ENCODE measurements around the gene EID3.
"Not testable (repeated sequence)": the region's sequence is repeated elsewhere in the genome, so short reads cannot be mapped to it uniquely, and the experiment has no call there.

EID3 gene

GRCh38 chr12:104303538-104304151, at the start of gene EID3:
EID3 (plus strand) TSS chr12:104303739; CDS start chr12:104303935, 196 bp downstream.
- DNase-seq (ENCODE audit: low spot score) = peak; percentile 87

- DNase-seq (ENCODE audit: low spot score) = no peak
Observed at GRCh38 chr12:104257913-104258472, 45.5 kb upstream of the EID3 start.

DNA sequence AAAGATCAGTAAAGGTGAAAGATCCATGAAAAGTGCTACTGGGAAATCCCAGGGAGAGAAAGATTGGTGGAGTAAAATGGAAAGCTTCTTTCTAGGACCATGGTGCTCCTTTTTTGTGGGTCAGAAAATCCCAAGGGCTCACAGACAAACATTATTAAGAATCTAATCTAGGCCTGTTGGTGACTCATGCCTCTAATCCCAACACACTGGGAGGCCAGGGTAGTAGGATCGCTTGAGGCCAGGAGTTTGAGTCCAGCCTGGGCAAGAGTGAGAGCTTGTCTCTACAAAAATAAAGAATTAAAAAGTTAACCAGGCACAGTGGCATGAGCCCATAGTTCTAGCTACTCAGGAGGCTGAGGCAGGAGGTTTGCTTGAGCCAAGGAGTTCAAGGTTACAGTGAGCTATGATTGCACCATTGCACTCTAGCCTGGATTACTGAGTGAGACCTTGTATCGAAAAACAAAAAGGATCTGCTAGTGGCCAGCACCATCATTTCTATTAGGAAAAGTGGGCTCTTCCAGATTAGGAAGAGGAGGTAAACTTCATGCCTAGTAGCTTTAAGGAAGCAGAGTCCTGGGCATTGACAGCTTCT, 45.0 kb upstream of the EID3 start:
- no peak for DNase-seq (ENCODE audit: low spot score)

GRCh38 chr12:104263026-104263425, 40.5 kb upstream of the EID3 start:
- DNase-seq (ENCODE audit: low spot score) = no peak

DNA sequence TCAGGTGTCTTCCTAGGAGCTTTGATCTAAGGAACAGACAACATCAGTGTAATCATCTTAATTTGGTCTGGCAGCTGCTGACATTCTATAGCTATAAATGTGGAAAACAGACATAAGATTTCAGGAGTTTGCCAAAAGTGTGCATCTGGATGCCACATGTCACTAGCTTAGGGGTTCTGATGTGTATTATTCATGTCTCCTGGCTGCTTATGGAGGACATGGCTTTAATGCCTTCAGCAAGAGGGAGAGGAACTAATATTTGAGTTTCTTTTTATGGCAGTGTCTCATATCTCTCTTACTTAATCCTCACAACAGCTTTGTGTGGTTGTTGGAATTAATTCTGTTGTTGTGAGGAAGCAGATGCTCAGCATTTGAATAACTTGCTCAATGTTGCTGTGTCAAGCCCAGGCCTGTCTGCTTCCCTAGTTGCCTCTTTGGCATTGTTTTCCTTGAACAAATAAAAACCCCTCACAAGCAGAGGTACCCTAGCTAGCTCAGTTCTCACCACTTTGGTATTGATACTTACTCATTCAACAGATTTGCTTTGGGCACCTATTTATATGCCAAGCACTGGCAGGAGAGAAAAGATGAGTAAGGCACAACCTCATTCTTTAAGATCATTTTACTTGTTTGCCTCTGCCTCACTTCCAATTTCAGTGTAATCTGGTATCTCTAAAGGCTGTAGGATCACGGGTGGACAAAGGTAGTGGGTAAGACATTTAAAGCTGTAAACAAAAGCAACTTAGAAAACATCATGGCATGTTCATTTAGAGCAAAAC, 39.8 kb upstream of the EID3 start:
- DNase-seq (ENCODE audit: low spot score) = no peak

DNA sequence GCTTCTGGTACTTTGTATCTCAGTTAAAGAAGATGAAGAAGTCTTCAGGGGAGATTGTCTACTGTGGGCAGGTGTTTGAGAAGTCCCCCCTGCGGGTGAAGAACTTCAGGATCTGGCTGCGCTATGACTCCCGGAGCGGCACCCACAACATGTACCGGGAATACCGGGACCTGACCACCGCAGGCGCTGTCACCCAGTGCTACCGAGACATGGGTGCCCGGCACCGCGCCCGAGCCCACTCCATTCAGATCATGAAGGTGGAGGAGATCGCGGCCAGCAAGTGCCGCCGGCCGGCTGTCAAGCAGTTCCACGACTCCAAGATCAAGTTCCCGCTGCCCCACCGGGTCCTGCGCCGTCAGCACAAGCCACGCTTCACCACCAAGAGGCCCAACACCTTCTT, 38.1 kb upstream of the EID3 start:
- DNase-seq (ENCODE audit: low spot score) = not testable (repeated sequence)

GRCh38 chr12:104272938-104273337, 30.6 kb upstream of the EID3 start:
- DNase-seq (ENCODE audit: low spot score) = no peak

DNA sequence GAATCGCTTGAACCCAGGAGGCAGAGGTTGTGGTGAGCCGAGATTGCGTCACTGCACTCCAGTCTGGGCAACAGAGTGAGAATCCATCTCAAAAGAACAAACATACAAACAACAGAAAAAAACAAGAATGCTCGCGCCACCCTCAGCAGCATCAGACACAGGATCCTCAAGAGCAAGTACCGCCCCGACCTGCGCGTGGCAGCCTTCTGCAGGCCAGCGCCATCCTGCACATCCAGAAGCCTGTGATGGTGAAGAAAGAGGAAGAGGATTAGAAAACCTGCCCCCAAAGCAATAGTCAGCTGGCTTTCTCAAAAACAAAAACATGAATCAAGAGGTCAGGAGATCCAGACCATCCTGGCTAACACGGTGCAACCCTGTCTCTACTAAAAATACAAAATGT, 30.0 kb upstream of the EID3 start:
- no peak for DNase-seq (ENCODE audit: low spot score)

DNA sequence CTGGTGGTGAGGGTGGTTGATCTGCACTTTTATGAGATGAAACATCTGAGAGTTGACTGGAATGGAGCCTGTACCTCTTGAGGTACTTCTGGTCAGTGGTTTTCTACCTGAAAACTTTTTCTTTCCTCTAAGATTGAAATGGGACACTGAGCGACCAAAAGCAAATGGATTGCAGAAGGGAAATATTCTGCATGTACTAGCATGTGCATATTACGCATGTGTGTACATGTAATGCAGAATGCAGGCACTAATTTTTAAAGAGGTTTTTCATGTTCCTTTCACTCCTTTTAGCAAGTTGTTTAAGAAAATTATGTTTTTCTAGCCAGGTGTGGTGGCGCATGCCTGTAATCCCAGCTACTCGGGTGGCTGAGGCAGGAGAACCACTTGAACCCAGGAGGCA, 28.7 kb upstream of the EID3 start:
- no peak for DNase-seq (ENCODE audit: low spot score)

DNA sequence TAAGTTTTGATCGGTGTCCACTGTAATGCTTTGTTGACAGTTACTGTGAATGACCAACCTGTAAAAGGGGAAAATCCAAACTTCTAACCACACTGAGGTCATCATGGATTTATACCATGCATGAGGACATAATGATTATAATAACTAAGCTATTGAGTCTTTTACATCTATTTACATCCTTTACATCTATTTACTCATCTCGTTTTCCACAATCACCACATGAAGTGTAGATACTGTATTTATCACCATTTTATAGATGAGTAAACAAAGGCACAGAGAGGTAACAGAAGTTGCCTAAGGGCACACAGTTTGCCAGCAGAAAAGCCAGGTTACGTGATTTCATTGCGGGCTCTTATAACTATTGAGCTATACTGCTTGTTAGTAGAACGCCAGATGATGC, 27.9 kb upstream of the EID3 start:
- DNase-seq (ENCODE audit: low spot score) = no peak

DNA sequence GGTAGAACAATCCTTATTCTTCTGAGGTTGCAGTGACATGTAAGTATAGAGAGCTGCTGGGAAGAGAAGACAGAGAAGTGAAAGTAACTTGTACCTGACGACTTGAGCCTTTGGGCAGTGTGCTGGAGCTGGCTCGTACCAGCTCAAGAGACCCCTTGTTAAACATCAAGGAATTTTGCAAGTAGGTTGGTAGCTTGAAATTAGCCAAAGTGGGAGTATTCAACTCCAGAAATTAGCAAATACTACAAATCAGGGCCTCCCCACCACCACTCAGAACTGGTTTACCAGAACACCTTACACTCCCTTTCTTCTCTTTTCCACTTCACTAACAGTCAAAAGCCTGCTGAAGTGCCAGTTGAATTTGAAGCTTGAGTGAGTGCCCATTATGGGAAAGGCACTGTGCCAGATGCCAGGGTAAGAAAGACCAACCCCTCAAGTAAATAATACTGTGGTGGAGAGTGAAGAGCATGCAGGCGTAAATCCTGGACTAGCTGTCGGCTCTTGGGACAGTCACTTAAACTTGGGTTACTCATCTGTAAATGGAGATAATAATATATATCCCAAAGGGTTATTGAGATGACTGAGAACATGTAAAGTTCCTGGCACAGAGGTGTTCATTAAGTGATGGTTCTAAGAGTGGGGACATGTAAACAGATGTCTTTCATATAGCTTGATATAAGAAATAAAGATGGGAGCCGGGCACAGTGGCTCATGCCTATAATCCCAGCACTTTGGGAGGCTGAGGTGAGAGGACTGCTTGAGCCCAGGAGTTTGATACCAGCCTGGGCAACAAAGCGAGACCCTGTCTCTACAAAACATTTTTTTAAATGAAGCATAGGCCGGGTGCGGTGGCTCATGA, 27.0 kb upstream of the EID3 start:
- no peak for DNase-seq (ENCODE audit: low spot score)

DNA sequence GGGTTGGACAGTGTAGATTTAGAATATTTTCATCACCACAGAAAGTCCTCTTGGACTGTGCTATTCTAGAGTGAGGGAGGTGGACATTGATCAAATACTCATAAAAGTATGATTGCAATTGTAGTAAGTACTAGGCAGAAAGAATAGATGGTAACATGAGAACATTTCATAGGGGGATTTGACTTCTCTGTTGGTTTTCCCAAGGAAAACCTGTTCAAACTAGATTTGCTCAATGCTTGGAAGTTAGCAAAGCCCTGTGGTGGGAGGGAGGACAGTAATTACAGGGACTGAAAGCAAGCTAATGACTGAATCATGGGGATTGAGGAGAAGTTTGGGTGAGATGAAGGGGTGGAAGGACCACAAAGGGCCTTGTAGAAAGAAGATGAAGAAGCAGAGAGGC, 24.4 kb upstream of the EID3 start:
- no peak for DNase-seq (ENCODE audit: low spot score)

- no peak for DNase-seq (ENCODE audit: low spot score)
Observed at GRCh38 chr12:104280111-104280510, 23.4 kb upstream of the EID3 start.

- DNase-seq (ENCODE audit: low spot score) = no peak
Observed at GRCh38 chr12:104280717-104281458, 22.7 kb upstream of the EID3 start.

- DNase-seq (ENCODE audit: low spot score) = no peak
Observed at GRCh38 chr12:104281636-104282035, 21.9 kb upstream of the EID3 start.

DNA sequence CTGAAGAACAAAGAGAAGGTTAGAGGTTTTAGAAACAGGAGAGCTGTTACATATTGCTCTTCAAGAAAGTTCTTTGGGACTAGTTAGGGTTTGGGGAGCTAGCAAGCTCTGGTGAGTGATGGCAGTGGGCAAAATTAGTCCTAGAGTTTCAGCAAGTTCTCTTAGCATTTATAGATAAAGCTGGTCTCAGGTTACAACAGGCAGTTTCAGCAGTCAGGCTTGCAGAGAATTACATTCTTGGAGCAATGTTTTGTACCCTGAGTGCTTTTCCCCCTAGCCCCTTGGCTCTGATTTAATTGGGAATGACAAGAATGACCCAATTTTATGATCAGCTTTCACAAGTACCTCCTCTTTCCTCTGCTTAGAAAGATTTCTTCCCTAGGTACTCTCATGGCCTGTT, 21.4 kb upstream of the EID3 start:
- no peak for DNase-seq (ENCODE audit: low spot score)

DNA sequence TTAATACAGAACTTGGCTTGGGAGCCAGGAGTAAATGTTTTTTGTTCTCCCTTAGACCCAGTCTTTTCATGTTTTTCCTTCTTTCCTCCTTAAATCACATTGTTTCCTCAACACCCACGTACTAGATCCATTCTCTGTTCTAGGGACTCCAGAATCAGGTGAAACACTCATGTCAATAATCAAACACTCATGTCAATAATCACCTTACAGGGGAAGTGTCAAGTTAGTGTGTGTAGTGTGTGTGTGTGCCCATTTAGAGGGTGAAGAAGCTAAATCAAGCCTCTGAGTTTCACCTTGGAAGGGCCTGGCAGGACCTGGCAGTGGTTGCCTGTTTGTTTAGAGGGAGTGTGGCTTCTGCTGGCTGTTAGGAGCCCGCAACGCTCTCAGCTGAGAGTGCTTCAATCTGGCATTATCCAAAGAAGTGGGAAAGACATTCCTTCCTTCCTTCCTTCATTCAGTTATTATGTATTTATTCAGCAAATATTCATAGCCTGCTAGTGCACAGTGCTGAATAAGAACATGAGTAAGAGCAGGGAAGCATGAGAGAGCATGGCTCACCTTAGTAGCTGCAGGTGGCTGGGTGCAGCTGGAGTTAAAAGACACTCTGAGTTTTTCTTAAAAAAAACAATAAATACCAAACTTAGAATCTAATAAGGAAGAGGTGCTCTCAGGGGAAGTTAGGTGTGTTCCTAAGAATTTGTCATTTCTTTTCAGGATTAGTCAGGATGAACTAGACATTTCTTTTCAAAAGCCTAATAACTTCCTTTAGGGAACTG, 17.6 kb upstream of the EID3 start:
- no peak for DNase-seq (ENCODE audit: low spot score)

DNA sequence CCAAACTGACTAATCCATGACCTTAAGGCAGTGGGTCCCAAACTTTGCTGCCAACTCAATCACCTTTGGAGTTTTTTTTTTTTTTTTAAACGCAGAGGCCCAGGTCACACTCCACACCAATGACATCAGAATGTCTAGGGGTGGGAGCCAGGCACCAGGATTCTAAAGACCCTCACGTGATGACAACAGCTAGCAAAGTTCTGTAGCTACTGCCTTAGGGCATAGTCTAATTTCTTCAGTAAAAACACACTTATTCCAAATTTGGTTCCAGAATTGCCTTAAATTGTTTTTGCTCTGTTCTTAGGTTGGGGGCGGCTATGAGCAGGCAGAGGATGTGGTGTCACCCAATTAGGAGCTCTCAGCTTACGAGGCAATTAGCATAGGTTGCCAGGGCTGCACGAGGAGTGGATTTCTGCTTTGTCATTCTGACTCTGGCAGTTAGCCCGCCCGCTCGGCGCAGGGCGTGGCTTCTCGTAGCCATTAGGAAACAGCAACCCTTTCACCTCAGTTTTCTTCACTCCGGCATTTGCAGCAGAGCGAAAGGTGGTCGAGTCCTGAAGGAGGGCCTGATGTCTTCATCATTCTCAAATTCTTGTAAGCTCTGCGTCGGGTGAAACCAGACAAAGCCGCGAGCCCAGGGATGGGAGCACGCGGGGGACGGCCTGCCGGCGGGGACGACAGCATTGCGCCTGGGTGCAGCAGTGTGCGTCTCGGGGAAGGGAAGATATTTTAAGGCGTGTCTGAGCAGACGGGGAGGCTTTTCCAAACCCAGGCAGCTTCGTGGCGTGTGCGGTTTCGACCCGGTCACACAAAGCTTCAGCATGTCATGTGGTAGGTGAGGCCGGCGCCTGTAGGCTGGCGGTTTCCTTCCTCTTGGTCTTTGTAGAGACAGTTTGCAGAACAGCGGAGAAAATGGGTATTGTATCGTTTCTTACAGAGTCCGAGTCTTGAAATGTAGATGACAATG, 16.7 kb upstream of the EID3 start:
- peak; percentile 92 for DNase-seq (ENCODE audit: low spot score)

GRCh38 chr12:104288635-104289274, 14.8 kb upstream of the EID3 start:
- DNase-seq (ENCODE audit: low spot score) = peak; percentile 86
